ENCODE data around the gene BMP7.

BMP7 gene

DNA sequence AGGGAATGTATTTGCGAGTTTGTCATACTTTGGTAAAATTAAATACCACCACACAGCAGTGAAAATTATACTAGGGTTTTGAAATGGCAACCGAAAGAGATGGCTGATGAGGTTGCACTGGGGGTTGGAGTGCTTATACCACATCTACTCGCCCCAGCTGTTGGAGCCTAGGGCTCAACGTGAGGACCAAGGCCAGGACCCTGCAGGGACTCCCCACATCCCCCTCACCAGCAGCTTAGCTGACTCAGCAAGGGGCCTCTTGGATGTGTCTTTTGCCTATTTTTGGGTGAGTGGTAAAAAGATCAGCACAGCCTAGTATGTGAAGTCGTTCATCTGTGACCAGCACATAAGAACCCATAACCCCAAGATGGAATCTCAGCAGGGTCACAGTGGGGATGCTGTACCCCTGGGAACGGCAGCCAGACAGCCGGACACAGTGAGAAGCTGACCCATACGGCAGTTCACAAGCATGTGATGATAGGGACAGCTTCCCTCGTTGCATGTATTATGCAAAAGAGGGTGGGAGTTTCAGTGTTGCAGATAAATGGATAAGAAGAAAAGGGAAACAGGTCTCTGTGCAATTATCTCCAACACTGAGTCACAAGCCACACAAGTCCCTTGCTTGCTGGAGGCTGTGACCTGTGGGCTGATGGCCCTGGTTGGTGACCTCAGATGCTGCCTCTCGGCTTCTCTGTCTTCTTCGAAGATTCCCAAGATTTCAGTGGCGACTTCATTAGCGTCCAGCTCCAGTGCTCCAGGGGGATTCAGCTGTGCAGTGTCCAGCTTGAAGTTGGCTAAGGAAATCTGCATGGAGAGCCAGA is 42.2 kb upstream of the BMP7 start:
- no peak for DNase-seq (ENCODE audit: insufficient read length, low spot score)
- no peak for FAIRE-seq
- TF ChIP-seq POU2F2 (IDR thresholded peaks at IDR 0.05; ENCODE audit: low read depth, low read length) = peak; percentile 50; the same call in 1 of the 2 replicates
- no peak for TF ChIP-seq SPI1 (IDR thresholded peaks at IDR 0.05; ENCODE audit: low read depth, low read length)

DNA sequence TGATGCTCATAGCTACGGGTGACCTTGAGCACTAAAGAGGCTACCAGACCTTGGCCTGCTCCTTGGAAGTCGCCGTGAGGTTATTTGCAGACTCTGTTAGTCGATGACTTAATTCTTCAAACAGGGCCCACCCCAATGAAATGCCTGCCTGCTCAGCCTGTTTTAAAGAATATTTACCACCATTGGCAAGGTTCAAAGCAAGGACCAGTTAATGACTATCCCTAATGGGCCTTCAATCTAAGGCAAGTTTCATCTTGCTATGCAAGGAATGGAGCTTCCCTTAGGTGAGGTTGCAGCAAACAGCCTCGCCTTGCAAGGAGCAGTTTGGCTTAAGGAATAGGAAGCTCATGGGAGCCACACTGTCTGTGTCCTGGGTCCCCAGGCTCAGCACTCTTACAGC is 40.3 kb upstream of the BMP7 start:
- FAIRE-seq (no peak), DNase-seq (ENCODE audit: insufficient read length, low spot score) (no peak)
- TF ChIP-seq SPI1 (IDR thresholded peaks at IDR 0.05; ENCODE audit: low read depth, low read length) = no peak
- no peak for TF ChIP-seq POLR2A (IDR thresholded peaks at IDR 0.05; ENCODE audit: low read depth, low read length)
- TF ChIP-seq TAF1 (IDR thresholded peaks at IDR 0.05; ENCODE audit: low read depth, low read length) = no peak
- TF ChIP-seq PAX5 (IDR thresholded peaks at IDR 0.05; ENCODE audit: insufficient read depth, low read length, severe bottlenecking) = no peak
- TF ChIP-seq POU2F2 (IDR thresholded peaks at IDR 0.05; ENCODE audit: low read depth, low read length) = no peak
- no peak for TF ChIP-seq POLR2AphosphoS5 (IDR thresholded peaks at IDR 0.05; ENCODE audit: low read depth, low read length)

DNA sequence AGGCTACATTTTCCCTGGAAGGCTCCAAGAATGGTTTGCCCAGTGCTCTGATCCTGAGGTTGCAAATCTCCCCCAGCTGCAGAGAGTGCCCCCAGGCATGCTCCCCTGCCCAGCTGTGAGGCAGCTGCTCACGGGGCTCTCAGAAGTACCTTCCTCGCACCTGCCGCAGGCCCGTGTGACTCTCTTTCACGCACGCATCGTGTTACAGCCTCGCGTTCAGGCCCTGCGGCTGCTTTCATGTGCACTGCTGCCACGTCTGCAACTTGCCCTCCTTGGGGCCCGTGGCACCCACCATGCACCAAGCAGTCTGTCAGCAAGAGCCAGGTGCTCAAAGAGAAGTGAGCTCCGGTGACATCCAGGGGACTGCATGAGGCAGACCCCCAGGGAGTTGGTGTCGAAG is 34.6 kb upstream of the BMP7 start:
- no peak for TF ChIP-seq SPI1 (IDR thresholded peaks at IDR 0.05; ENCODE audit: low read depth, low read length)
- no peak for TF ChIP-seq TAF1 (IDR thresholded peaks at IDR 0.05; ENCODE audit: low read depth, low read length)
- no peak for TF ChIP-seq PAX5 (IDR thresholded peaks at IDR 0.05; ENCODE audit: insufficient read depth, low read length, severe bottlenecking)
- no peak for TF ChIP-seq POLR2AphosphoS5 (IDR thresholded peaks at IDR 0.05; ENCODE audit: low read depth, low read length)
- TF ChIP-seq POLR2A (IDR thresholded peaks at IDR 0.05; ENCODE audit: low read depth, low read length) = no peak
- no peak for TF ChIP-seq POU2F2 (IDR thresholded peaks at IDR 0.05; ENCODE audit: low read depth, low read length)
- DNase-seq (ENCODE audit: insufficient read length, low spot score) = no peak
- FAIRE-seq = no peak

DNA sequence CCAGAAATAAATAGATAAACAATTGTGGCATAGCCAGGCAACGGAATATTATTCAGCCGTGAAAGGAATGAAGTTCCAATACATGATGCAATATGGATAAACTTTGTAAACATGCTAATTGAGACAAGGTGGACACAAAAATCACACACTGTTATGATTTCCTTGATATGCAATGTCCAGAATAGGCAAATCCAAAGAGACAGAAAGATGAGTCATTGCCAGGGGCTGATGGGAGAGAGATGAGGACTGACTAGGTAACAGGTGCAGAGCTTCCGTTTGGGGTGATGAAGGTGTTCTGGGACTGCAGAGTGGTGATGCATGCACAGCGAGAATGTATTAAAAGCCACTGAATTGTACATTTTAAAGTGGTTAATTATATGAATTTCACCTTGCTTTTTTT is 32.0 kb upstream of the BMP7 start:
- DNase-seq (ENCODE audit: insufficient read length, low spot score) = no peak
- TF ChIP-seq POU2F2 (IDR thresholded peaks at IDR 0.05; ENCODE audit: low read depth, low read length) (no peak), POLR2A (IDR thresholded peaks at IDR 0.05; ENCODE audit: low read depth, low read length) (no peak), TAF1 (IDR thresholded peaks at IDR 0.05; ENCODE audit: low read depth, low read length) (no peak), POLR2AphosphoS5 (IDR thresholded peaks at IDR 0.05; ENCODE audit: low read depth, low read length) (no peak), SPI1 (IDR thresholded peaks at IDR 0.05; ENCODE audit: low read depth, low read length) (no peak), PAX5 (IDR thresholded peaks at IDR 0.05; ENCODE audit: insufficient read depth, low read length, severe bottlenecking) (no peak)
- FAIRE-seq = no peak

DNA sequence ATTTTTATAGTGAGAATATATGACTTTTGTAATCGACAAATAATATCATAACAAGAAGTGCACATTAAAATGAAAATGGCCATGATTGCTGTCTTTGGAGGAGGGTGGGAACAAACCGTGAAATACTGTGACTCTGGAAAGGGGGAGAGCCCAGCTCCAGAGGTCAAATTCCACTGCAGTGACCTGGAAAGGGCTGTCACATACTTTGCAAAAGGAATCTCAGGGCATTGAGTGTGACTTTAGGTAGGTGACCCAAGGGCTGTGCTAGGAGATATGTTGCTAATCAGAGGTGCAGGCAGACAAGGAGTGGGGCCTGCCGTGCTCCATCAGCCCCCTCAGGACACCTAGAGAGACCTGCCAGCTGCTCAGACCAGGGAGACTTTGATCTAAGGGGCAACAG is 28.1 kb upstream of the BMP7 start:
- TF ChIP-seq POLR2A (IDR thresholded peaks at IDR 0.05; ENCODE audit: low read depth, low read length) (no peak), POU2F2 (IDR thresholded peaks at IDR 0.05; ENCODE audit: low read depth, low read length) (no peak), SPI1 (IDR thresholded peaks at IDR 0.05; ENCODE audit: low read depth, low read length) (no peak), TAF1 (IDR thresholded peaks at IDR 0.05; ENCODE audit: low read depth, low read length) (no peak), POLR2AphosphoS5 (IDR thresholded peaks at IDR 0.05; ENCODE audit: low read depth, low read length) (no peak), PAX5 (IDR thresholded peaks at IDR 0.05; ENCODE audit: insufficient read depth, low read length, severe bottlenecking) (no peak)
- FAIRE-seq (no peak), DNase-seq (ENCODE audit: insufficient read length, low spot score) (no peak)

GRCh38 chr20:57293995-57294394 is 27.6 kb upstream of the BMP7 start:
- FAIRE-seq (no peak), DNase-seq (ENCODE audit: insufficient read length, low spot score) (no peak)
- no peak for TF ChIP-seq POLR2AphosphoS5 (IDR thresholded peaks at IDR 0.05; ENCODE audit: low read depth, low read length)
- no peak for TF ChIP-seq TAF1 (IDR thresholded peaks at IDR 0.05; ENCODE audit: low read depth, low read length)
- TF ChIP-seq POLR2A (IDR thresholded peaks at IDR 0.05; ENCODE audit: low read depth, low read length) = no peak
- no peak for TF ChIP-seq SPI1 (IDR thresholded peaks at IDR 0.05; ENCODE audit: low read depth, low read length)
- TF ChIP-seq POU2F2 (IDR thresholded peaks at IDR 0.05; ENCODE audit: low read depth, low read length) = no peak
- no peak for TF ChIP-seq PAX5 (IDR thresholded peaks at IDR 0.05; ENCODE audit: insufficient read depth, low read length, severe bottlenecking)

- TF ChIP-seq PAX5 (IDR thresholded peaks at IDR 0.05; ENCODE audit: insufficient read depth, low read length, severe bottlenecking) = no peak
- no peak for TF ChIP-seq POLR2AphosphoS5 (IDR thresholded peaks at IDR 0.05; ENCODE audit: low read depth, low read length)
- TF ChIP-seq POU2F2 (IDR thresholded peaks at IDR 0.05; ENCODE audit: low read depth, low read length) = no peak
- TF ChIP-seq TAF1 (IDR thresholded peaks at IDR 0.05; ENCODE audit: low read depth, low read length) = no peak
- no peak for TF ChIP-seq SPI1 (IDR thresholded peaks at IDR 0.05; ENCODE audit: low read depth, low read length)
- no peak for TF ChIP-seq POLR2A (IDR thresholded peaks at IDR 0.05; ENCODE audit: low read depth, low read length)
- DNase-seq (ENCODE audit: insufficient read length, low spot score) = no peak
- FAIRE-seq = no peak
Observed at GRCh38 chr20:57292611-57293010, 26.2 kb upstream of the BMP7 start.

DNA sequence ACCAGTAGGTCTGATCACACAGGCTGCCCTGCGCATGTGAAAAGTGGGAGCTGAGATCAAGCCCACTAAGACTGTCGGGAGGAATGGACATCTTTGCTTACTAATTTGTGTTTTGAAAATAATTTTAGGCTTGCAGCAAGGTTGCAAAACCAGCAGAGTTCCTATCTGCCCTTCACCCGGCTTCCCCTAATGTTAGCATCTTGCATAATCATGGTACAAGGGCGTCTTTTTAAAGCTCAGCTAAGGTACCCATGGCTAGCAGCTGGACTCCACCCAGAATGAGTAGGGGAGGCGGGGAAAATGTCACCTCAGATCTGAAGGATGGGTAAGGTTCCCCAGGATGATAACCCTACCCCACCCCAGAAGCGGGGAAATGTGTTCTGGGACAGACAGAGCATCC is 25.3 kb upstream of the BMP7 start:
- no peak for FAIRE-seq
- TF ChIP-seq POLR2A (IDR thresholded peaks at IDR 0.05; ENCODE audit: low read depth, low read length) (no peak), PAX5 (IDR thresholded peaks at IDR 0.05; ENCODE audit: insufficient read depth, low read length, severe bottlenecking) (no peak), SPI1 (IDR thresholded peaks at IDR 0.05; ENCODE audit: low read depth, low read length) (no peak), POLR2AphosphoS5 (IDR thresholded peaks at IDR 0.05; ENCODE audit: low read depth, low read length) (no peak), TAF1 (IDR thresholded peaks at IDR 0.05; ENCODE audit: low read depth, low read length) (no peak), POU2F2 (IDR thresholded peaks at IDR 0.05; ENCODE audit: low read depth, low read length) (no peak)

GRCh38 chr20:57291003-57291402 is 24.6 kb upstream of the BMP7 start:
- FAIRE-seq = no peak
- TF ChIP-seq POLR2AphosphoS5 (IDR thresholded peaks at IDR 0.05; ENCODE audit: low read depth, low read length) (no peak), TAF1 (IDR thresholded peaks at IDR 0.05; ENCODE audit: low read depth, low read length) (no peak), POLR2A (IDR thresholded peaks at IDR 0.05; ENCODE audit: low read depth, low read length) (no peak), SPI1 (IDR thresholded peaks at IDR 0.05; ENCODE audit: low read depth, low read length) (no peak), POU2F2 (IDR thresholded peaks at IDR 0.05; ENCODE audit: low read depth, low read length) (no peak), PAX5 (IDR thresholded peaks at IDR 0.05; ENCODE audit: insufficient read depth, low read length, severe bottlenecking) (no peak)
- DNase-seq (ENCODE audit: insufficient read length, low spot score) = no peak

More for the DNA sequence above, 25.3 kb upstream of the BMP7 start:
- DNase-seq (ENCODE audit: insufficient read length, low spot score) = no peak

DNA sequence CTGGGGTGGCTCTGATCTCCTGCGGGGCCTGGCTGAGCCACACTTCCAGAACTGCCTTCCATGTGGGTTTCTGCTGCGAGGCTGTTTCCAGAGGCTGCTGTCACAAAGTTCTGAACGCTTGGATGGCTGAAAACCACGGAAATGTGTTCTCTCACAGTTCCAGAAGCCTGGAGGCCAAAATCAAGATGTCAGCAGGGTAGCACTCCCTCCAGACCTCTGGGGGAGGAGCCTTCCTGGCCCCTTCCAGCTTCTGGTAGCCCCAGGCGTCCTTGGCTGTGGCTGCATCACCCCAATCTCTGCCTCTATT is 23.7 kb upstream of the BMP7 start:
- FAIRE-seq = no peak
- TF ChIP-seq PAX5 (IDR thresholded peaks at IDR 0.05; ENCODE audit: insufficient read depth, low read length, severe bottlenecking) = no peak
- TF ChIP-seq POLR2A (IDR thresholded peaks at IDR 0.05; ENCODE audit: low read depth, low read length) = no peak
- TF ChIP-seq SPI1 (IDR thresholded peaks at IDR 0.05; ENCODE audit: low read depth, low read length) = no peak
- no peak for TF ChIP-seq POU2F2 (IDR thresholded peaks at IDR 0.05; ENCODE audit: low read depth, low read length)
- no peak for TF ChIP-seq TAF1 (IDR thresholded peaks at IDR 0.05; ENCODE audit: low read depth, low read length)
- TF ChIP-seq POLR2AphosphoS5 (IDR thresholded peaks at IDR 0.05; ENCODE audit: low read depth, low read length) = no peak

More for the DNA sequence above, 23.7 kb upstream of the BMP7 start:
- DNase-seq (ENCODE audit: insufficient read length, low spot score) = no peak

Measured in GM12891 (cell line).